AG09319 (cell line): ENCODE results near the gene BAK1.

Experiments
- DNase-seq: peaks from one replicate; pipeline ENCODE4 v3.0.0-alpha.2; 2010; ENCODE audit warnings: low read depth; ENCODE audit errors: extremely low read depth
- TF ChIP-seq, protein P1 (sequence below): IDR thresholded peaks from 2 replicates; pipeline ENCODE4 v1.5.1; 2011; ENCODE audit warnings: low read depth, mild to moderate bottlenecking, inconsistent platforms, low read length, moderate library complexity

The BAK1 gene

GRCh38 chr6:33613795-33614168, 33.7 kb upstream of the BAK1 start:
- TF ChIP-seq, protein P1, sequence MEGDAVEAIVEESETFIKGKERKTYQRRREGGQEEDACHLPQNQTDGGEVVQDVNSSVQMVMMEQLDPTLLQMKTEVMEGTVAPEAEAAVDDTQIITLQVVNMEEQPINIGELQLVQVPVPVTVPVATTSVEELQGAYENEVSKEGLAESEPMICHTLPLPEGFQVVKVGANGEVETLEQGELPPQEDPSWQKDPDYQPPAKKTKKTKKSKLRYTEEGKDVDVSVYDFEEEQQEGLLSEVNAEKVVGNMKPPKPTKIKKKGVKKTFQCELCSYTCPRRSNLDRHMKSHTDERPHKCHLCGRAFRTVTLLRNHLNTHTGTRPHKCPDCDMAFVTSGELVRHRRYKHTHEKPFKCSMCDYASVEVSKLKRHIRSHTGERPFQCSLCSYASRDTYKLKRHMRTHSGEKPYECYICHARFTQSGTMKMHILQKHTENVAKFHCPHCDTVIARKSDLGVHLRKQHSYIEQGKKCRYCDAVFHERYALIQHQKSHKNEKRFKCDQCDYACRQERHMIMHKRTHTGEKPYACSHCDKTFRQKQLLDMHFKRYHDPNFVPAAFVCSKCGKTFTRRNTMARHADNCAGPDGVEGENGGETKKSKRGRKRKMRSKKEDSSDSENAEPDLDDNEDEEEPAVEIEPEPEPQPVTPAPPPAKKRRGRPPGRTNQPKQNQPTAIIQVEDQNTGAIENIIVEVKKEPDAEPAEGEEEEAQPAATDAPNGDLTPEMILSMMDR, result no peak
- DNase-seq, result no peak

DNA sequence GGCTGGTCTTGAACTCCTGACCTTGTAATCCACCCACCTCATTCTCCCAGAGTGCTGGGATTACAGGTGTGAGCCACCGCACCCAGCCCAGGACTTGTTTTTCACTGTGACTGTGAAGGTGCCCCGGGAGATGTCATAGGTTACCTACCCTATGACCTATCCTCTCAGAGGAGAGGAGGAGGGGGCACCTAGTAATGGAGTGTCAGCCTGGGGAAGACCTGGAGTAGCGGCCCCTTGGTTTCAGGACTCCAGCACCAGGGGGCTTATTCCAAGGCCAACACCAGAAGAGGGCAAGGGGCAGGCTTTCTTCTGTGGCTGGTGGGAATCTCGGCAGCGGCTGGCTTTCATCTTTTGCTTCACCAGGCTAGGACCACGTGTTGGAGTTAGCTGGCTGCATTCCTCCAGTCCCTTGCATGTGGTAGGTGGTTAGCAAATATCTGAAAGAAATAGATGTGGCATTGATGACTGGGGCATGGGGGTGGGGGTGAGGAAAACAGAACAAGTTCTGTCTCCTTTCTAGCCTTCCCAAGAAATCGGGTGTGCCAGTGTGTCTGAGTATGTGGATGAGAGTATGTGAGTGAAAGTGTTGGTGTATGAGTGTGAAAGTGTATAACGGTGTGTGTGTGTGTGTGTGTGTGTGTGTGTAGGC, 33.2 kb upstream of the BAK1 start:
- no peak for DNase-seq
- TF ChIP-seq, protein P1, result no peak

DNA sequence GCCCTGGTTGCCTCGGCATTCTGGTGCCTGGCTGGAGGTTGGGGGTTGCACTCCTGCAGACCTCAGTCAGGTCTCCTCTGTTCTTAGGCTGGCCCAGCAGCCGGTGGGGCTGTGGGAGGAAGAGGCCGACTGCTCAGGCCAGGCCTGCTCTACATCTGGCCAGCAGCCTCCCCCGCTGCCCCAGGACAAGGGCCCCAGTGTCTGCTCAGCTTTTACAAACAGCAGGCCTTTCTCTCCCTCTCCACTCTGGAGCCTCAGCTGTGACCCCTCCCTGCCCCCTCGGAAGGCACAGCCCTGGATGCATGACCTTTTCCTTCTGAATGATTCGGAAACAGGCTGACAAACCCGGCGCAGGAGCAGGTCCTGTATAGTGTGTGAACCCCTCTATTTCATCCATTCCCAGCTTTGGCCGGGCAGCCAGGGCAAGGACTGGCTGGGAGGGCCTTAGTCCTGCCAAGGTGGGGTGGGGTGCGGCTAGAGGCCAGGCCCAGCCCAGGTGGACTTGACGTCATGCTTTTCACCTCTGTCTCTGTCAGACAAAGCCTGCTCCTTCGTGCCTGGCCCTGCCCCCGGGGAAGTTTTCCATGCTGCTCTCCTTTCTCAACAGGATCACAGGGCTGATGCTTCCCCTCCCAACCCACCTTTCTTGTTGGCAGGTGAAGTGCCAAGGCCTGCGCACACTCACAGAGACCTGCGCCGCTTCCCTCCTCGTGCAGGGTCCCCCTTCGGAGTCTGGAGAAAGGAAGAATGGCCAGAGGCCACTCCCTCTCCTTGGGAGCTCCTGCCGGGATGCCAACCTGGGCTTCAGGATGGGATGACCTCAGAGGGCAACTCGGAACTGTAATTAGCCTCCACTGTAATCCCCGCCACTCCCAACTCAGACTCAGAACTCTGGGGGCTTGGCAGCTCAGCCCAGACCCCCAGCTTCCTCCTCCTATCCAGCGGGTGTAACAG, 31.0 kb upstream of the BAK1 start:
- DNase-seq, result no peak
- TF ChIP-seq, protein P1, result no peak

GRCh38 chr6:33610067-33610466, 30.0 kb upstream of the BAK1 start:
- TF ChIP-seq, protein P1, result no peak

GRCh38 chr6:33609528-33609927, 29.5 kb upstream of the BAK1 start:
- TF ChIP-seq, protein P1, result no peak
- DNase-seq, result no peak

More at GRCh38 chr6:33610067-33610466, 30.0 kb upstream of the BAK1 start:
- no peak for DNase-seq

DNA sequence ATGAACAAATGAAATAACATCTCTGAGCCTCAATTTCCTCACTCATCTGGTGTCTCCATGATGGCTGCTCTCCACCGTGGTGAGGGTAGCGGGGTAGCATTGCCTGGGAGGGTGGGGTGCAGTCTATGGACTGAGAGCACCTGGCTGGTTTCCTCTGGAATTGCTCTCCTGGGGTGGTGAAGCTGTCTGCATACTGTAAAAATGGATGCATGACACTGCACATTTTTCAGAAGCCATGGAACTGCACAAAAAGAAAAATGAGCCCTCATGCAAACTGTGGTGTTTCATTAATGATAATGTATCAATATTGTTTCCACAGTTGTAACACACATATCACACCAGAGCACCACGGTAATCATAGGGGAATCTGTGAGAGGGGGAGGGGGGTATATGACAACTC, 28.9 kb upstream of the BAK1 start:
- no peak for DNase-seq
- TF ChIP-seq, protein P1, result no peak

DNA sequence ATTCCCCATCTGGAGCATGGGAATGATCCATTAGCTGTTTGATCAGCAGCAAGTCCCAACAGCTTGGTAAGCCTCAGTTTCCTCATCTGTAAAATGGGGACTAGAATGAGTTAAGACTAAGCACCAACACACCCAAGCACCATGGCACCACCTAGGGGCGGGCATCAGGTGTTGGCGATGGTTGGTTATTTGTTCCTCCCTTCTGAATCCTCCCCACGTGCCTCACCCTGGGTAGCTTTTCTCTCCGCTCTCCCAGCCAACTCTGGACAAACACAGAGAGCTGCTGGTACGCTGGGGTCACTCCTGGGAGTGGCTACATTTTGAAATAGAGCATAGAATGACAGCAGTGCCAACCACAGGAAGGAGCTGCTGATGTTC, 27.7 kb upstream of the BAK1 start:
- DNase-seq, result no peak
- TF ChIP-seq, protein P1, result no peak
